ENCODE measurements around the gene TRIP13.
"Not testable (repeated sequence)": the region's sequence is repeated elsewhere in the genome, so short reads cannot be mapped to it uniquely, and the experiment has no call there.

The TRIP13 gene

DNA sequence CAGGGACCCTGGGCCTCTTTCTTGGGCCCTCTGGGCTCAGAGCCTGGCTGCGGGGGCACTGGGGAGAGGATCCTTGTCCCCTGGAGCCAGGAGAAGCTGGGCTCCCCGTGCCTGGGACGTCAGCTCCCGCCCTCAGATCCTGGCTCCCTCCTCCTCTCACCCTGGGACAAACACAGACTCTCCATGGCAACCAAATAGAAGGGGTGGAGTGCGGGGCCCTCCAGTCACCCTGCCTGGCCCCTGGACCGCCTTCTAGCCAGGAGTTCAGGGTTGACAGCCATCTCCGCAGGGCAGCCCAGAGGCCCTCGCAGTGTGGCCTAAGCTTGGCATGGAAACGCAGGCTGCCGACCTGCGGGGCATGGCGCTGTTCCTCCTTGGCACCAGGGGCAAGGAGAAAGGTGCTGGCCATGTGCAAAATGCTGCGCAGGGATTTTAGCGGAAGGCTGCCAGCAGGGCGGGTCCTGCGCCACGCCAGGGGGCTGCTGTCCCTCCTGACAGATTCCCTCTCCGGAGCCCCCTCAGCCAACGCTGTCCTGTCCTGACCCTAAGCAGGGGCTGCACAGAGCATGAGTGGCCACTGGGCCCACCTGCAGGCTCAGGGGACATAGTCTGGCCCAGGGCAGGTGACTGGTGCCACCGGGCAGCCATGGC lies 42.9 kb upstream of the TRIP13 start:
- no peaks in the 10 kb centered on the region for H3K4me1 ChIP-seq (ENCODE audit: control insufficient read depth, insufficient read depth, low read length)
- no peak overlapping the region for H3K4me2 ChIP-seq (ENCODE audit: low read length)
- H3K9ac ChIP-seq (ENCODE audit: low read depth, low read length): no peak overlapping the region
- H3K4me3 ChIP-seq (ENCODE audit: low read length): no peak overlapping the region
- peaks cover 35% of the 10 kb centered on the region for H3K27me3 ChIP-seq (ENCODE audit: control insufficient read depth, insufficient read depth, low read length)
- no peaks in the 10 kb centered on the region for H3K36me3 ChIP-seq (ENCODE audit: insufficient read depth, low read length)
- no peaks in the 10 kb centered on the region for H3K9me3 ChIP-seq (replicated peaks; ENCODE audit: low read length)

DNA sequence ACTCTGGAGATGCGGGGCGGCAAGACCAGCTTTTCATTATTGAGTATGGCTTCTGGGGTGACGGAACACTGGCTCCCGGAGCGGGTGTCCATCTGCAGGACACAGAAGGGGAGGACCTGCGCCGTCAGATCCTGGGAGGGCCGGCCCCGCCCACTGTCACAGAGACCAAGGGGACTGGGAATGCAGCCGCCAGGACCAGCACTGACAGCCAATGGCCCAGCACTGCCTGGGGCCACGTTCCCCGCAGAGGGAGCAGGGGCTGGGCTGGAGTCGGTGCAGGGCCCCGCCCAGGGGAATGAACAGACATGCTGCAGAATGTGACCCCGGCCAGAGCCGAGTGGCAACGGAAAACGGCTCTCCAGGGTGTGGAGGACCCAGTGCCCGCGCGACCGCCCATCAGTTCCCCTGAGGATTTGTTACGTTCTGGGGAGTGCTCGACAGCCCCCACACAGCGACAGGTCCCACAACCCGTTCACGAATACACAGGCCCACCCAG lies 42.1 kb upstream of the TRIP13 start, which contains the start of gene ZDHHC11:
Gene ZDHHC11 (minus strand): TSS at position 476 of the 496 bp plus-strand sequence. CDS start 384 bp downstream, at position 92.
- H3K4me1 ChIP-seq (ENCODE audit: control insufficient read depth, insufficient read depth, low read length): no peaks in the 10 kb centered on the region
- H3K4me2 ChIP-seq (ENCODE audit: low read length): no peak within 1 kb of the TSS
- H3K27me3 ChIP-seq (ENCODE audit: control insufficient read depth, insufficient read depth, low read length): peaks cover 35% of the 10 kb centered on the region
- H3K36me3 ChIP-seq (ENCODE audit: insufficient read depth, low read length): no peaks in the 10 kb centered on the region
- no peak within 1 kb of the TSS for H3K4me3 ChIP-seq (ENCODE audit: low read length)
- H3K9ac ChIP-seq (ENCODE audit: low read depth, low read length): no peak within 1 kb of the TSS
- no peaks in the 10 kb centered on the region for H3K9me3 ChIP-seq (replicated peaks; ENCODE audit: low read length)

DNA sequence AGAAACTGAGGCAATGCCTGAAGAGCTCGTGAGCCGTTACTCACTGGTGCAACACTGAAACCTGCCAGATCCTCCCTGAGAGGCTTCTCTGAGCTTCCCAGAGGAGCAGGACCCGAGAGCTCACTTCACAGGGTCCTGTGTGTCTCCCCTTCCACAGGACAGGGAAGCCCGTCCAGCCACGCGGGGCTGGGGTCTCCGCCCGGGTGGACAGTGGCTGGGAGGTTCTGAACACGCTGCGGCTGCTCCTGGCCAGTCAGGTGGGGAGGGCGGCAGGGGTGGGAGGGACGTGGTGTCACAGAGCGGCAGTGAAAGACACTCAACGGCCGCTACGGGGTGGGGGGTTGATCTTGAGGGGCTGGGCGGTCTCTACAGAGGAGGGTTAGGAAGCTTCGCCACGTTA lies 41.6 kb upstream of the TRIP13 start:
- Histone ChIP-seq H3K36me3 (ENCODE audit: insufficient read depth, low read length) (no peaks in the 10 kb centered on the region), H3K4me3 (ENCODE audit: low read length) (no peak overlapping the region), H3K27me3 (ENCODE audit: control insufficient read depth, insufficient read depth, low read length) (peaks cover 35% of the 10 kb centered on the region), H3K4me2 (ENCODE audit: low read length) (no peak overlapping the region), H3K4me1 (ENCODE audit: control insufficient read depth, insufficient read depth, low read length) (no peaks in the 10 kb centered on the region), H3K9me3 (replicated peaks; ENCODE audit: low read length) (no peaks in the 10 kb centered on the region), H3K9ac (ENCODE audit: low read depth, low read length) (no peak overlapping the region)

DNA sequence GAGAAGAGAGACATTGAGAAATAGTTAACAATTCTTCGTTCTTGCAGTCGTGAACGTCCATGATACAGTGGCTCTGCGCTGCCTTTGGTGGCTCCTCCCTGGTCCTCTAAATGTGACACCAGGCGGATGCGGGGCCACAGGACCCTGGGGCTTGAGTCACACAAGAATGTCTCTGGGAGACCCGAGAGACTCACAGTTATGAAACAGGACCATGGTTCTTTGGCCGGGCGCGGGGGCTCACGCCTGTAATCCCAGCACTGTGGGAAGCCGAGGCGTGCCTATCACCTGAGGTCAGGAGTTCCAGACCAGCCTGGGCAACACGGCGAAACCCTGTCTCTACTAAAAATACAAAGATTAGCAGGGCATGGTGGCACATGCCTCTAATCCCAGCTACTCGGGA lies 41.1 kb upstream of the TRIP13 start:
- Histone ChIP-seq H3K36me3 (ENCODE audit: insufficient read depth, low read length) (no peaks in the 10 kb centered on the region), H3K9ac (ENCODE audit: low read depth, low read length) (no peak overlapping the region), H3K4me1 (ENCODE audit: control insufficient read depth, insufficient read depth, low read length) (no peaks in the 10 kb centered on the region), H3K27me3 (ENCODE audit: control insufficient read depth, insufficient read depth, low read length) (peaks cover 35% of the 10 kb centered on the region), H3K4me3 (ENCODE audit: low read length) (no peak overlapping the region), H3K4me2 (ENCODE audit: low read length) (no peak overlapping the region), H3K9me3 (replicated peaks; ENCODE audit: low read length) (no peaks in the 10 kb centered on the region)

DNA sequence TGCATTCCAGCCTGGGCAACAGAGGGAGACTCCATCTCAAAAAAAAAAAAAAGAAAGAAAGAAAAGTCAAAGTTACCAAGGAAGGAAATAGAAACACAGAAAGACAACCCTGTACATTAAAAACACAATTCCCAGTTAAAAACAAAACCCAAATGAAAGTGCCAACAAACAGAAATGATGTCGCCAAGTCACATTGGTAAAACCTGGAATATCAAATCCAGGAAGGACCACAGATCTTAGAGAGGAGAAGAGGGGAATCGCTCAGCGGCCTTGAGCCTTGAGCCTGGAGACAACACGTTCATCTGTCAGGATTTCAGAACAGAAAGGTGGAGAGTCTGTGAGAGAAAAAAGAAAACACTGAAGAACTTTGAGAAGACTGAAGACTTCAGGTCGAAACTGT lies 40.7 kb upstream of the TRIP13 start:
- H3K9ac ChIP-seq (ENCODE audit: low read depth, low read length): no peak overlapping the region
- H3K9me3 ChIP-seq (replicated peaks; ENCODE audit: low read length): no peaks in the 10 kb centered on the region
- H3K4me1 ChIP-seq (ENCODE audit: control insufficient read depth, insufficient read depth, low read length): no peaks in the 10 kb centered on the region
- H3K4me3 ChIP-seq (ENCODE audit: low read length): no peak overlapping the region
- H3K4me2 ChIP-seq (ENCODE audit: low read length): no peak overlapping the region
- H3K27me3 ChIP-seq (ENCODE audit: control insufficient read depth, insufficient read depth, low read length): peaks cover 35% of the 10 kb centered on the region
- H3K36me3 ChIP-seq (ENCODE audit: insufficient read depth, low read length): no peaks in the 10 kb centered on the region

DNA sequence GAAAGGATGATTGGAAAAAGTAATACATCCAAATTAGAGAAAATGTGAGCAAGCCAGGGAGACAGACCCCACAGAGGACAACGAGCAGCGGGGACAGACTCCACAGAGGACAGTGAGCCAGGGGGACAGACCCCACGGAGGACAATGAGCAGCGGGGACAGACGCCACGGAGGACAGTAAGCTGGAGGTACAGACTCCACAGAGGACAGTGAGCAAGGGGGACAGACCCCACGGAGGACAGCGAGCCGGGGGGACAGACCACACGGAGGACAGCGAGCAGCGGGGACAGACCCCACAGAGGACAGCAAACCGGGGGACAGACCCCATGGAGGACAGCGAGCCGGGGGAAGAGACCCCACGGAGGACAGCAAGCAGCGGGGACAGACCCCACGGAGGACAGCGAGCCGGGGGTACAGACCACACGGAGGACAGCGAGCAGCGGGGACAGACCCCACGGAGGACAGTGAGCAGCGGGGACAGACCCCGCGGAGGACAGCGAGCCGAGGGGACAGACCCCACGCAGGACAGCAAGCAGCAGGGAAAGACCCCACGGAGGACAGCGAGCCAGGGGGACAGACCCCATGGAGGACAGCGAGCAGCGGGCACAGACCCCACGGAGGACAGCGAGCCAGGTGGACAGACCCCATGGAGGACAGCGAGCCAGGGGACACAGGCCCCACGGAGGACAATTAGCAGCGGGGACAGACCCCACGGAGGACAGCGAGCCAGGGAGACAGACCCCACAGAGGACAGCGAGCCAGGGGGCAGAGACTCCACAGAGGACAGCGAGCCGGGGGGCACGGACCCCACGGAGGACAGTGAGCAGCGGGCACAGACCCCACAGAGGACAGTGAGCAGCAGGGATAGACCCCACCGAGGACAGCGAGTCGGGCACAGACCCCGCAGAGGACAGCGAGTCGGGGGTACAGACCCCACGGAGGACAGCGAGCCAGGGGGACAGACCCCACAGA lies 40.0 kb upstream of the TRIP13 start:
- no peak overlapping the region for H3K4me3 ChIP-seq (ENCODE audit: low read length)
- no peaks in the 10 kb centered on the region for H3K4me1 ChIP-seq (ENCODE audit: control insufficient read depth, insufficient read depth, low read length)
- H3K9me3 ChIP-seq (replicated peaks; ENCODE audit: low read length): no peaks in the 10 kb centered on the region
- H3K9ac ChIP-seq (ENCODE audit: low read depth, low read length): no peak overlapping the region
- H3K4me2 ChIP-seq (ENCODE audit: low read length): no peak overlapping the region
- no peaks in the 10 kb centered on the region for H3K36me3 ChIP-seq (ENCODE audit: insufficient read depth, low read length)
- H3K27me3 ChIP-seq (ENCODE audit: control insufficient read depth, insufficient read depth, low read length): peaks cover 35% of the 10 kb centered on the region

DNA sequence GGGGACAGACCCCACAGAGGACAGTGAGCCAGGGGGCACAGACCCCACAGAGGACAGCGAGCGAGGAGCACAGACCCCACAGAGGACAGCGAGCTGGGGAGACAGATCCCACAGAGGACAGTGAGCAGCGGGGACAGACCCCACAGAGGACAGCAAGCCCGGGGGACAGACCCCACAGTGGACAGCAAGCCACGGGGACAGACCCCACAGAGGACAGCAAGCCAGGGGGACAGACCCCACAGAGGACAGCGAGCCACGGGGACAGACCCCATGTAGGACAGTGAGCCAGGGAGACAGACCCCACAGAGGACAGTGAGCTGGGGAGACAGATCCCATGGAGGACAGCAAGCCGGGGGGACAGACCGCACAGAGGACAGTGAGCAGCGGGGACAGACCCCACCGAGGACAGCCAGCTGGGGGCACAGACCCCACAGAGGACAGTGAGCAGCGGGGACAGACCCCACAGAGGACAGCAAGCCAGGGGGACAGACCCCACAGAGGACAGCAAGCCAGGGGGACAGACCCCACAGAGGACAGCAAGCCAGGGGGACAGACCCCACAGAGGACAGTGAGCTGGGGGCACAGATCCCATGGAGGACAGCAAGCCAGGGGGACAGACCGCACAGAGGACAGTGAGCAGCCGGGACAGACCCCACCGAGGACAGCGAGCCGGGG lies 39.1 kb upstream of the TRIP13 start:
- not testable (repeated sequence) for H3K9ac ChIP-seq (ENCODE audit: low read depth, low read length); H3K9me3 ChIP-seq (replicated peaks; ENCODE audit: low read length); H3K36me3 ChIP-seq (ENCODE audit: insufficient read depth, low read length); H3K4me1 ChIP-seq (ENCODE audit: control insufficient read depth, insufficient read depth, low read length); H3K4me2 ChIP-seq (ENCODE audit: low read length); H3K4me3 ChIP-seq (ENCODE audit: low read length)
- peaks cover 35% of the 10 kb centered on the region for H3K27me3 ChIP-seq (ENCODE audit: control insufficient read depth, insufficient read depth, low read length)

DNA sequence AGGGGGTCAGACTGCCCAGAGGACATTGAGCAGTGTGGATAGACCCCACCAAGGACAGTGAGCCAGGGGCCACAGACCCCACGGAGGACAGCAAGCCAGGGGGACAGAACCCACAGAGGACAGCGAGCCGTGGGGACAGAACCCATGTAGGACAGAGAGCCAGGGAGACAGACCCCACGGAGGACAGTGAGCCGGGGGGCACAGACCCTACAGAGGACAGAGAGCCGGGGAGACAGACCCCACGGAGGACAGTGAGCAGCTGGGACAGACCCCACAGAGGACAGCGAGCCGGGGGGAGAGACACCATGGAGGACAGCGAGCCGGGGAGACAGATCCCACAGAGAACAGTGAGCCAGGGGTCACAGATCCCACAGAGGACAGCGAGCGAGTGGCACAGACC lies 38.5 kb upstream of the TRIP13 start:
- Histone ChIP-seq H3K4me1 (ENCODE audit: control insufficient read depth, insufficient read depth, low read length) (no peaks in the 10 kb centered on the region), H3K9me3 (replicated peaks; ENCODE audit: low read length) (no peaks in the 10 kb centered on the region), H3K9ac (ENCODE audit: low read depth, low read length) (no peak overlapping the region), H3K4me2 (ENCODE audit: low read length) (no peak overlapping the region), H3K36me3 (ENCODE audit: insufficient read depth, low read length) (no peaks in the 10 kb centered on the region), H3K4me3 (ENCODE audit: low read length) (no peak overlapping the region), H3K27me3 (ENCODE audit: control insufficient read depth, insufficient read depth, low read length) (peaks cover 35% of the 10 kb centered on the region)

DNA sequence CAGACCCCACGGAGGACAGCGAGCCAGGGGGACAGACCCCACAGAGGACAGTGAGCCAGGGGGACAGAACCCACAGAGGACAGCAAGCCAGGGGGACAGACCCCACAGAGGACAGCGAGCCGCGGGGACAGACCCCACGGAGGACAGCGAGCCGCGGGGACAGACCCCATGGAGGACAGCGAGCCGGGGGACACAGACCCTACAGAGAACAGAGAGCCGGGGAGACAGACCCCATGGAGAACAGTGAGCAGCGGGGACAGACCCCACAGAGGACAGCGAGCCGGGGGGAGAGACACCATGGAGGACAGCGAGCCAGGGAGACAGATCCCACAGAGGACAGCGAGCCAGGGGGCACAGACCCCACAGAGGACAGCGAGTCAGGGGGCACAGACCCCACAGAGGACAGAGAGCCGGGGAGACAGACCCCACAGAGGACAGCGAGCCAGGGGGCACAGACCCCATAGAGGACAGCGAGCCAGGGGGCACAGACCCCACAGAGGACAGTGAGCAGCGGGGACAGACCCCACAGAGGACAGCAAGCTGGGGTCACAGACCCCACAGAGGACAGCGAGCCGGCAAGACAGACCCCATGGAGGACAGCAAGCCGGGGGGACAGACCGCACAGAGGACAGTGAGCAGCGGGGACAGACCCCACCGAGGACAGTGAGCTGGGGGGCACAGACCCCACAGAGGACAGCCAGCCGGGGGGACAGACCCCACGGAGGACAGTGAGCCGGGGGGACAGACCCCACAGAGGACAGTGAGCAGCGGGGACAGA lies 37.5 kb upstream of the TRIP13 start:
- peaks cover 25% of the 10 kb centered on the region for H3K27me3 ChIP-seq (ENCODE audit: control insufficient read depth, insufficient read depth, low read length)
- no peaks in the 10 kb centered on the region for H3K36me3 ChIP-seq (ENCODE audit: insufficient read depth, low read length)
- no peak overlapping the region for H3K4me2 ChIP-seq (ENCODE audit: low read length)
- H3K4me1 ChIP-seq (ENCODE audit: control insufficient read depth, insufficient read depth, low read length): no peaks in the 10 kb centered on the region
- H3K9ac ChIP-seq (ENCODE audit: low read depth, low read length): no peak overlapping the region
- H3K4me3 ChIP-seq (ENCODE audit: low read length): no peak overlapping the region
- no peaks in the 10 kb centered on the region for H3K9me3 ChIP-seq (replicated peaks; ENCODE audit: low read length)

DNA sequence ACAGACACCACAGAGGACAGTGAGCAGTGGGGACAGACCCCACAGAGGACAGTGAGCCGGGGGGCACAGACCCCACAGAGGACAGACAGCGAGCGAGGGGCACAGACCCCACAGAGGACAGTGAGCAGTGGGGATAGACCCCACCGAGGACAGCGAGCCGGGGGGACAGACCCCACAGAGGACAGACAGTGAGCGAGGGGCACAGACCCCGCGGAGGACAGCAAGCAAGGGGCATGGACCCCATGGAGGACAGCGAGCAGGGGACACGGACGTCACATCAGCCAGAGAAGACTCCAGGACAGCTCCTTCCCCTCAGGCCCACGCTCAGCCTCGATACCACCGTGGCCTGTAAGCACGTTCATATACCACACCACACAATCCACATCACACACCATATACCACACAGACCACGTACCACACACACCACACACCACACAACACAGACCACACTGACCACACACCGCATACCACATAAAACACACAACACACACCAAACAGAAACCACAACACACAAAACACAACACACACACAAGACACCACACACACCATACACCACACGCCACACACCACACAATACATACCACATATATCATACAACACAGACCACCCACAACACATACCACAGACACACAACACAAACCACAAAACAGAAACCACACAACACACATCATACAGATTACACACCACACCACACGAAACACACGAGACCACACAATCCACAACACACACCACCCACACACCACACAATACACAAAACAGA lies 36.7 kb upstream of the TRIP13 start:
- no peak overlapping the region for H3K9ac ChIP-seq (ENCODE audit: low read depth, low read length)

More for the DNA sequence above, 36.7 kb upstream of the TRIP13 start:
- H3K9me3 ChIP-seq (replicated peaks; ENCODE audit: low read length): no peaks in the 10 kb centered on the region
- no peaks in the 10 kb centered on the region for H3K4me1 ChIP-seq (ENCODE audit: control insufficient read depth, insufficient read depth, low read length)
- H3K4me2 ChIP-seq (ENCODE audit: low read length): no peak overlapping the region
- H3K36me3 ChIP-seq (ENCODE audit: insufficient read depth, low read length): no peaks in the 10 kb centered on the region
- no peak overlapping the region for H3K4me3 ChIP-seq (ENCODE audit: low read length)
- peaks cover 17% of the 10 kb centered on the region for H3K27me3 ChIP-seq (ENCODE audit: control insufficient read depth, insufficient read depth, low read length)

Measured in skeletal muscle satellite cell (primary cell).